DOHH2 (cell line): ENCODE measurements around the gene CARD18.

Experiments used
- EZH2phosphoT487 ChIP-seq: fragments of 200-600 bp; sonication (generic); IDR thresholded peaks from 2 replicates; pipeline ENCODE4 v1.6.1; 2017; ENCODE audit warnings: borderline replicate concordance, mild to moderate bottlenecking, antibody characterized with exemption, low read length, moderate library complexity, mixed read lengths
- TF ChIP-seq, protein P1 (sequence below): fragments of 200-600 bp; sonication (generic); IDR thresholded peaks from one replicate; pipeline ENCODE4 v1.5.1; 2014; ENCODE audit warnings: antibody characterized with exemption, mild to moderate bottlenecking, low read depth, low read length; ENCODE audit not compliant: poor library complexity, severe bottlenecking

DNA sequence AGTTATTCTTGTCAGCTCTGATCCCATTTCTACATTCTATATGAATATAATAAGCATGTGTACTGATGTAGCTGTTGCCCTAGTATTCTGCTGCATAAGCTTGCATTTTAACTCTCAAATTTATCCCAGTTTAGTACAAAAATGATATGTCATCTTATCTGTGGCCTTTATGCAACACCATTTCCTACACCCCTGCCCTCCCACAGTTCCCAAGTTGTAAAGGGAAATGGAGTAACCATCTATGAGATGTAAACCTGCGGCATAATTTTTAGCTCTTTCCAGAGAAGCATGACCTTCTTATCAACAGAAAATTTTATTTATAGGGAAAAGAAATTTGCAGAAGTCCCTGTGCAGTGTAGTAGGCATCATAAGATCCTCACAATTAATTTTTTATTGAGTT lies 18.9 kb upstream of the CARD18 start:
- TF ChIP-seq, protein P1, sequence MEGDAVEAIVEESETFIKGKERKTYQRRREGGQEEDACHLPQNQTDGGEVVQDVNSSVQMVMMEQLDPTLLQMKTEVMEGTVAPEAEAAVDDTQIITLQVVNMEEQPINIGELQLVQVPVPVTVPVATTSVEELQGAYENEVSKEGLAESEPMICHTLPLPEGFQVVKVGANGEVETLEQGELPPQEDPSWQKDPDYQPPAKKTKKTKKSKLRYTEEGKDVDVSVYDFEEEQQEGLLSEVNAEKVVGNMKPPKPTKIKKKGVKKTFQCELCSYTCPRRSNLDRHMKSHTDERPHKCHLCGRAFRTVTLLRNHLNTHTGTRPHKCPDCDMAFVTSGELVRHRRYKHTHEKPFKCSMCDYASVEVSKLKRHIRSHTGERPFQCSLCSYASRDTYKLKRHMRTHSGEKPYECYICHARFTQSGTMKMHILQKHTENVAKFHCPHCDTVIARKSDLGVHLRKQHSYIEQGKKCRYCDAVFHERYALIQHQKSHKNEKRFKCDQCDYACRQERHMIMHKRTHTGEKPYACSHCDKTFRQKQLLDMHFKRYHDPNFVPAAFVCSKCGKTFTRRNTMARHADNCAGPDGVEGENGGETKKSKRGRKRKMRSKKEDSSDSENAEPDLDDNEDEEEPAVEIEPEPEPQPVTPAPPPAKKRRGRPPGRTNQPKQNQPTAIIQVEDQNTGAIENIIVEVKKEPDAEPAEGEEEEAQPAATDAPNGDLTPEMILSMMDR = no peak
- no peak for TF ChIP-seq EZH2phosphoT487
